Common myeloid progenitor, CD34-positive (primary cell): ENCODE data around the gene SGSH.

Source experiments
- CTCF ChIA-PET: fragments of 350-600 bp; sonication (Branson Sonifier 250); formaldehyde crosslinking; loops from one replicate; lab custom pipeline; 2021; ENCODE audit warnings: antibody characterized with exemption; lab: Charles Lee
- POLR2A ChIA-PET: fragments of 350-600 bp; sonication (Branson Sonifier 250); formaldehyde crosslinking; loops from one replicate; lab custom pipeline; 2021; ENCODE audit warnings: antibody characterized with exemption; lab: Charles Lee
- DNase-seq, 3 donors: peaks; one replicate each; pipeline versions ENCODE4 v3.0.0 to v3.0.0-alpha.2; 2013
- H3K27ac ChIP-seq, 2 experiments: 1 replicate in 1 of 2; 2 replicates in 1 of 2; pipeline ENCODE4 v1.7.0; 2013; ENCODE audit warnings: inconsistent platforms in 2 of 2, low read length in 2 of 2, mild to moderate bottlenecking in 2 of 2, low read depth in 1 of 2, moderate library complexity in 1 of 2; ENCODE audit not compliant: severe bottlenecking in 2 of 2, insufficient read depth in 1 of 2, poor library complexity in 1 of 2
- H3K27me3 ChIP-seq, 5 experiments: replicated peaks in 2 of 5; 1 replicate in 3 of 5; 2 replicates in 2 of 5; pipeline versions ENCODE4 v1.6.1 to v1.7.0; 2013; ENCODE audit warnings: low read length in 4 of 5, mild to moderate bottlenecking in 2 of 5, moderate library complexity in 2 of 5, inconsistent platforms in 1 of 5; ENCODE audit not compliant: insufficient read depth in 5 of 5, control insufficient read depth in 4 of 5
- H3K36me3 ChIP-seq, 4 experiments: 1 replicate in 2 of 4; 2 replicates in 2 of 4; pipeline versions ENCODE4 v1.6.1 to v1.7.0; 2013; ENCODE audit warnings: low read length in 3 of 4, control low read depth in 1 of 4, mild to moderate bottlenecking in 1 of 4; ENCODE audit not compliant: control insufficient read depth in 4 of 4, insufficient read depth in 4 of 4
- H3K4me1 ChIP-seq, 4 experiments: 1 replicate in 3 of 4; 2 replicates in 1 of 4; pipeline versions ENCODE4 v1.6.1 to v1.7.1; 2013; ENCODE audit warnings: low read length in 3 of 4, mild to moderate bottlenecking in 3 of 4, control low read depth in 1 of 4, inconsistent platforms in 1 of 4, moderate library complexity in 1 of 4; ENCODE audit not compliant: control insufficient read depth in 4 of 4, insufficient read depth in 4 of 4; ENCODE audit errors: control extremely low read depth in 1 of 4
- H3K4me3 ChIP-seq, 7 experiments: 1 replicate in 4 of 7; 2 replicates in 3 of 7; pipeline versions ENCODE4 v1.5.1 to v1.7.0; 2013; ENCODE audit warnings: mild to moderate bottlenecking in 7 of 7, low read length in 6 of 7, moderate library complexity in 6 of 7, inconsistent platforms in 2 of 7, low read depth in 2 of 7, control low read depth in 1 of 7; ENCODE audit not compliant: insufficient read depth in 4 of 7, control insufficient read depth in 1 of 7; ENCODE audit errors: extremely low read depth in 1 of 7
- H3K9me3 ChIP-seq, 5 experiments: 1 replicate in 4 of 5; 2 replicates in 1 of 5; pipeline versions ENCODE4 v1.6.1 to v1.7.1; 2013; ENCODE audit warnings: low read length in 4 of 5, mild to moderate bottlenecking in 2 of 5, inconsistent platforms in 1 of 5, low read depth in 1 of 5, moderate library complexity in 1 of 5; ENCODE audit not compliant: control insufficient read depth in 4 of 5, insufficient read depth in 2 of 5; ENCODE audit errors: control extremely low read depth in 1 of 5
- WGBS: methylation state at CpG from one replicate; pipeline ENCODE4 v1.1.5; 2013; ENCODE audit not compliant: insufficient coverage; 5-methylcytosine and 5-hydroxymethylcytosine counted together

The SGSH gene

DNA sequence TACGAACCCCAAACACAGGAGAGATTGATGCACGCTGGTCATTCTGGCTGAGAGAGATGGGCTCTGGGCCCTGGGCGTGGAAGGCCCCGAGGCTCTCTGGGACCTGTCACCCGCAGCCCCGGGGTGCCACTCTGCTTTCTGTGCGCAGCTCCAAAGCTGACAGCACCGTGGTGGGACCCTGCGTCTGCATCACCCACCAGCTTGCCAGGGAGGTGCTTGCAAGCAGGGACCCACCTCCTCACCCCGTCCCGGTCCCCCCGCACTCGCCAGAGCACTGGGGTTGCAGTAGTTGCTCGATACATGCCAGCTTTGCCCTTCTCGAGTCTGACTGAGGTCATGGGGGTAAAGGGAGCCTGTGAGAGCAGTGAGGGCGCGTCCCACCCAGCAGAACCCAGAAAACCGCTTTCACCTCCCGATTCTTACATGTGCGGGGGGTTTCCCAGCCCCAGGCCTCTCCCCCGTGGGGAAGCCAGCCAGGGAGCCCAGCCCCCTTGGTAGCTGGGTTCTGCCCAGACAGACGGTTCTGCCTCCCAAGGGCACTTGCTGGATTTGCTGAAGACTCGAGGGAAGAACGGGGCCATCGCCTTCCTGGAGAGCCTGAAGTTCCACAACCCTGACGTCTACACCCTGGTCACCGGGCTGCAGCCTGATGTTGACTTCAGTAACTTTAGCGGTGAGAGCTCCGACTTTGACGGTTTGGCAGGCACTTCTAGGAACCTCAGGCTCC is 37.9 kb downstream of the SGSH start:
- Histone ChIP-seq H3K27me3 (peaks cover 0 to 14% (median 2%) of the 10 kb centered on the region in 5 experiments), H3K27ac (no peak overlapping the region), H3K9me3 (no peaks in the 10 kb centered on the region), H3K4me3 (no peak overlapping the region), H3K36me3 (no peaks in the 10 kb centered on the region), H3K4me1 (no peaks in the 10 kb centered on the region)
- no peak for DNase-seq
- ChIA-PET POLR2A (interaction anchor here (0.5 kb wide), 1 partner anchor 15 kb away, joined by 3 read pairs; no protein-coding TSS in a partner anchor), CTCF (no interaction called here)
- WGBS = 95% methylated on average over 27 of the region's 30 CpGs

DNA sequence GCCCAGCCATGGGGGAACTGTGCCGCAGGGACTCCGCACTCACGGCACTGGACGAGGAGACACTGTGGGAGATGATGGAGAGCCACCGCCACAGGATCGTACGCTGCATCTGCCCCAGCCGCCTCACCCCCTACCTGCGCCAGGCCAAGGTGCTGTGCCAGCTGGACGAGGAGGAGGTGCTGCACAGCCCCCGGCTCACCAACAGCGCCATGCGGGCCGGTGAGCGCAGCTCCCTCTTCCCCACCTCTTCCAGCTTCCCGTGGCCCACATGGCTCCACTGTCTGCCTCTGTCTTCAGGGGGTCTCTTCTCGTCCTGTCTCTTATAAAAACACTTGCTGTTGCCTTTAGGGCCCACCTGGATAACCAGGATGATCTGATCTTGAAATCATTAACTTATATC is 38.7 kb downstream of the SGSH start:
- DNase-seq = no peak
- ChIA-PET POLR2A (no interaction called here), CTCF (no interaction called here)
- H3K27me3 ChIP-seq = peaks cover 0 to 14% (median 3%) of the 10 kb centered on the region in 5 experiments
- H3K36me3 ChIP-seq = no peaks in the 10 kb centered on the region
- no peak overlapping the region for H3K27ac ChIP-seq
- 91% methylated on average over 12 of the region's 17 CpGs for WGBS
- H3K4me1 ChIP-seq = no peaks in the 10 kb centered on the region
- H3K4me3 ChIP-seq = no peak overlapping the region
- no peaks in the 10 kb centered on the region for H3K9me3 ChIP-seq

DNA sequence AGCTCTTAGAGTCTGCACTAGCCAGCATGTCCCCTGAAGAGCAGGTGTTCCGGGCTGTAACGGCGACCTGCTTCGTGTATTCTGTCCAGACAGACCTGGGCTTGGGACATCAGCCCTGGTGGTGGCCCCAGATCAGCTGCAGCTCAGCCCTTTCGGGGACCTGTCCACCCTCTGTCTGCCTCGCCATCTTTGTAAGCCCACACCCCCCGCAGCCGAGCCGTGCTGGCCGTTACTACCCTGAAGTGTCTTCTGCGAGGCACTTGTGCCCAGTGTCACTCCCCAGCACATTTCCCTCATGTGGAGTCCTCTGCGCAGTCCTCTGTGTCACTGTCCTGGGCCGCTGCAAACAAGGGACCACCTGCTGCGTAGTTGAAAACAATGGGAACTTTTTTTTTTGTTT is 39.9 kb downstream of the SGSH start:
- POLR2A ChIA-PET = no interaction called here
- no peaks in the 10 kb centered on the region for H3K36me3 ChIP-seq
- peaks cover 0 to 14% (median 3%) of the 10 kb centered on the region in 5 experiments for H3K27me3 ChIP-seq
- CTCF ChIA-PET = no interaction called here
- no peak for DNase-seq
- 92% methylated on average over 14 of the region's 14 CpGs for WGBS
- no peak overlapping the region for H3K27ac ChIP-seq
- H3K9me3 ChIP-seq = no peaks in the 10 kb centered on the region
- no peak overlapping the region for H3K4me3 ChIP-seq
- H3K4me1 ChIP-seq = no peaks in the 10 kb centered on the region

DNA sequence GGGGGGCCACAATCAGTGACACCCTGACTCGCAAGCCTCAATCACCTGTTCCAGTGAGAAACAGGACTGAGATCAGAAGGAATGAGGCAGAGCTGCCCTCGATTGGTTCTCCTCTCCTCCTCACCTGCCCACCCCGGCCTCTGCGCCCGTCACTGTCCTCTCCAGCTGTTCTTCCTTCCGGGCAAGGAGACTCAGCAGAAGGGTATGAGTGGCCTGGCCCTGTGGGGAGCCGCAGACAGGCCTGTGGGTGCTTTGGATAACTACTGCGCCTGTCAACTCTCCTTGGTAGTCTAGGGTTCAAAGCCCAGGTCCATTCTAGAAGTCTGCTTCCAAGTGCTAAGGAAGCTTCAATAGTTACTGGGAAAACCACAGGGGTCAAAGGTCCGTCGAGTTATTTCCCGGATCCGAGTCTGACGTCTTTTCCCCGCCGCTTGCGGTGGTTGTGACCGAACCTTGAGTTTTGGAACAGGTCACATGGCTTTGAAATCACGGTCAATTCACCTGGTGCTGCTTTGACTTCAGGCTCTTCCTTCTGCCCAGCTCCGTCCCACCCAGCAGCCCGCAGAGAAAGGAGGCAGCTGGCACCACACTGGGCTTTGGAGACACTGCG is 42.0 kb downstream of the SGSH start:
- no peaks in the 10 kb centered on the region for H3K9me3 ChIP-seq
- no peak overlapping the region for H3K27ac ChIP-seq
- no peak for DNase-seq
- ChIA-PET CTCF (interaction anchor here (0.6 to 3.3 kb wide), 2 partner anchors 17 to 192 kb away, joined by 3 to 8 read pairs; no protein-coding TSS in a partner anchor), POLR2A (no interaction called here)
- H3K36me3 ChIP-seq = no peaks in the 10 kb centered on the region
- no peaks in the 10 kb centered on the region for H3K4me1 ChIP-seq
- 84% methylated on average over 17 of the region's 21 CpGs for WGBS
- no peak overlapping the region for H3K4me3 ChIP-seq
- H3K27me3 ChIP-seq = peaks cover 0 to 14% (median 3%) of the 10 kb centered on the region in 5 experiments

DNA sequence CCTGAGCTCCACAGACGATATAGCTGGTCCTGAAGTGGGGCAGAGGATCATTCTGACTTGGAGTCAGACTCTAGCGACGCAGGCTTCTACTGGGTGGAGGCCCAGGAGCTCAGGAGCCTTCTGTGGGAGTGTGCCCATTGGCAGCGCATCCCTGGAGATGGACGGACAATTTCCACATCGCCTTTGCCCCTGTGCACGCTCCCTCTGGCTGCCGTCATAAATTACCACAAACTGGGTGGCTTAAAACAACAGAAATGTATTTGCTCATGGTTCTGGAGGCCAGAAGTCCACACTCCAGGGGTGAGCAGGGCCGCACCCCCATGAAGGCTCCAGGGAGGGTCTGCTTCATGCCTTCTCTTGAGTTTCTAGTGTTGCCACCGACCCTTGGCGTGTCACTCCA is 43.4 kb downstream of the SGSH start:
- Histone ChIP-seq H3K27me3 (peaks cover 0 to 14% (median 3%) of the 10 kb centered on the region in 5 experiments), H3K36me3 (no peaks in the 10 kb centered on the region), H3K4me1 (no peaks in the 10 kb centered on the region), H3K9me3 (no peaks in the 10 kb centered on the region), H3K27ac (no peak overlapping the region), H3K4me3 (no peak overlapping the region)
- ChIA-PET CTCF (interaction anchor here (0.7 to 3.3 kb wide), 3 partner anchors 8 to 19 kb away, joined by 3 to 8 read pairs (median 3); no protein-coding TSS in a partner anchor), POLR2A (no interaction called here)
- WGBS = 98% methylated on average over 11 of the region's 11 CpGs
- no peak for DNase-seq

DNA sequence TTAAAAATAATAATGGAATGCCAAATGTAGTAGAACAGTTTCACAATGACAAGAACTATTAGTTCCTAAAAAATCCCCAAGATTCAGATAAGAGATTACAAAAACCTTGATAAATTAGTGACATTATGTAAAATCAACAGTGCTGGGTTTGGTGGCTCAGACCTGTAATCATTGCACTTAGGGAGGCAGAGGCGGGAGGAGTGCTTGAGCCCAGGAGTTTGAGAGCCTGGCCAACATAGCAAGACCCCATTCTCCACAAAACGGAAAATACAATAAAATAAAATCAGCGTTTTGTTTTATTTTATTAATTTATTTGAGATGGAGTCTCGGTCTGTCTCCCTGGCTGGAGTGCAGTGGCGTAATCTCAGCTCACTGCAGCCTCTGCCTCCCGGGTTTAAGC is 46.2 kb downstream of the SGSH start:
- WGBS = 100% methylated on average over 1 of the region's 6 CpGs
- Histone ChIP-seq H3K27me3 (peaks cover 0 to 6% (median 3%) of the 10 kb centered on the region in 5 experiments), H3K36me3 (no peaks in the 10 kb centered on the region), H3K4me1 (no peaks in the 10 kb centered on the region), H3K4me3 (no peak overlapping the region), H3K9me3 (no peaks in the 10 kb centered on the region), H3K27ac (no peak overlapping the region)
- POLR2A ChIA-PET = no interaction called here
- CTCF ChIA-PET = interaction anchor here (1.4 kb wide), 1 partner anchor 16 kb away, joined by 4 read pairs; no protein-coding TSS in a partner anchor
- no peak for DNase-seq

DNA sequence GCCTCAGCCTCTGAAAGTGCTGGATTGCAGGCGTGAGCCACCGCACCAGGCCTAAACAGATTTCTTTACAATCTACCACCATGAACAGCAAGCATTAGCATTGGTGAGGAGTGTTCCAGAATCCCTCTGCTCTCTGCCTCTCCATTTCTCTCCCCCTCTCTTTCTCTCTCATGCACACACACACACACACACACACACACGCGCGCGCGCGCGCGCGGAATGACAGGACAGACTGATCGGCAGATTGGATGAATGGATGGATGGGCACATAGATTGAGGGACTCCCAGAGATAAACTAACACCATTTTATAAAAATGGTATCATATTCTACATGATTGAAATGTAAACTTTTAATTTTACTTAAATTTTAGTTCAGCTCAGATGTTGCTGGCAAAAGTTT is 47.0 kb downstream of the SGSH start:
- H3K36me3 ChIP-seq = no peaks in the 10 kb centered on the region
- CTCF ChIA-PET = interaction anchor here (1.4 kb wide), 1 partner anchor 16 kb away, joined by 4 read pairs; no protein-coding TSS in a partner anchor
- no peaks in the 10 kb centered on the region for H3K9me3 ChIP-seq
- peaks cover 0 to 4% (median 0%) of the 10 kb centered on the region in 5 experiments for H3K27me3 ChIP-seq
- POLR2A ChIA-PET = no interaction called here
- no peak overlapping the region for H3K27ac ChIP-seq
- H3K4me3 ChIP-seq = no peak overlapping the region
- no peak for DNase-seq
- no peaks in the 10 kb centered on the region for H3K4me1 ChIP-seq
- WGBS = 100% methylated on average over 2 of the region's 12 CpGs
